Ovary (tissue), 9 donors: ENCODE measurements around the gene NME1. TPM values are rescaled to one million over a fixed set of nuclear protein-coding genes. Genes with fewer than 3 reads are reported as not detected.

Experiments used
- DNase-seq, 5 donors: peaks; one replicate each; pipeline ENCODE4 v3.0.0-alpha.2; 2019 to 2020
- H3K27ac ChIP-seq, 2 donors: fragments of 200-600 bp; one replicate each; pipeline versions ENCODE4 v1.5.1 to v1.8.0; 2019 to 2022
- H3K27me3 ChIP-seq: fragments of 200-600 bp; one replicate; pipeline ENCODE4 v1.8.0; 2022
- H3K36me3 ChIP-seq: fragments of 200-600 bp; sonication (generic); one replicate; pipeline ENCODE4 v1.5.1; 2019
- H3K4me1 ChIP-seq: one replicate; pipeline ENCODE4 v1.8.1; 2013; ENCODE audit warnings: mild to moderate bottlenecking, moderate library complexity; ENCODE audit not compliant: insufficient read depth
- H3K4me3 ChIP-seq: fragments of 200-600 bp; sonication (generic); one replicate; pipeline ENCODE4 v1.5.1; 2017
- H3K9me3 ChIP-seq, 2 donors: fragments of 200-600 bp in 1 of 2; sonication (generic) in 1 of 2; one replicate each; pipeline versions ENCODE4 v1.5.1 to v1.8.1; 2013 to 2019; ENCODE audit warnings: mild to moderate bottlenecking in 1 of 2, moderate library complexity in 1 of 2
- CTCF ChIP-seq, 3 donors: fragments of 450-650 bp in 2 of 3; fragments of 200-600 bp in 1 of 3; IDR thresholded peaks; one replicate each; pipeline versions ENCODE4 v1.5.1 to v1.8.0; 2016 to 2022; ENCODE audit warnings: antibody characterized with exemption in 3 of 3, mild to moderate bottlenecking in 1 of 3
- EP300 ChIP-seq: sonication (generic); formaldehyde crosslinking; IDR thresholded peaks from one replicate; pipeline ENCODE4 v1.6.1; 2017; ENCODE audit warnings: antibody characterized with exemption
- POLR2A ChIP-seq: fragments of 450-650 bp; IDR thresholded peaks from one replicate; pipeline ENCODE4 v1.6.1; 2017; ENCODE audit warnings: antibody characterized with exemption, mild to moderate bottlenecking, moderate library complexity
- WGBS, 3 donors: extraction: QIAGEN DNeasy Blood & Tissue Kit in 1 of 3; methylation state at CpG; one replicate each; pipeline versions ENCODE4 v1.1.5 to v1.1.7; 2013 to 2017; 5-methylcytosine and 5-hydroxymethylcytosine counted together
- intact Hi-C, 4 donors: fragments of 100-400 bp; cut with DNase I; formaldehyde crosslinking; loops; one replicate each; pipeline versions ENCODE4 v1.11.0 to v1.15.1; 2022 to 2023
- polyA plus RNA-seq, 2 donors: library from polyadenylated mRNA; stranded (reverse); fragments of 200-250 nt in 1 of 2; fragments of 350-450 nt in 1 of 2; fragmentation: Illumina TruSeq in 1 of 2; extraction: RNeasy Lipid Tissue Mini Kit (QIAGEN cat#74804) in 1 of 2; gene quantifications; one replicate each; pipeline ENCODE4 v1.2.3, GENCODE V29; 2013 to 2014
- total RNA-seq, 7 donors: library from RNA; depleted of rRNA in 2 of 7; stranded (reverse); fragments of >200 nt in 2 of 7; fragmentation: NEBNext Ultra II Directional in 3 of 7; extraction: Animal tissue kit (Norgen Biotek cat#: 25700) in 3 of 7; gene quantifications; one replicate each; pipeline versions ENCODE4 v1.1.0 to v1.2.4, GENCODE V29; 2016 to 2023
- donor health status: DM: no; HTN: no; CAD: no; lungs with moderate emphysema.
- donor health status: DM: no; HTN: no; CAD: no.
- donor health status: Bipolar disorder and iron deficiency.
- donor health status: DM: yes; HTN: yes; CAD: no.
- donor health status: DM: no; HTN: no; CAD: no.
- donor health status: DM: yes; HTN: yes; CAD: no.

The NME1 gene
- total and polyA plus RNA-seq, 9 donors, result 17.0 to 83.8 (median 50.5) TPM

- Histone ChIP-seq H3K4me3 (no peak overlapping the region), H3K4me1 (no peaks in the 10 kb centered on the region), H3K36me3 (no peaks in the 10 kb centered on the region), H3K27ac (no peak overlapping the region), H3K27me3 (no peaks in the 10 kb centered on the region), H3K9me3 (no peaks in the 10 kb centered on the region)
- TF ChIP-seq CTCF (IDR thresholded peaks at IDR 0.05) (no peak), EP300 (no peak), POLR2A (no peak)
- no peak for DNase-seq
- intact Hi-C loops, result no loop called here
- 39 to 66% (median 40%) methylated on average over 2 of the region's 2 CpGs for WGBS, 3 donors
Measured at GRCh38 chr17:51200846-51201245, 47.5 kb downstream of the NME1 start.

- Histone ChIP-seq H3K9me3 (no peaks in the 10 kb centered on the region), H3K36me3 (no peaks in the 10 kb centered on the region), H3K27me3 (no peaks in the 10 kb centered on the region), H3K27ac (no peak overlapping the region), H3K4me3 (no peak overlapping the region), H3K4me1 (no peaks in the 10 kb centered on the region)
- no peak for TF ChIP-seq CTCF (IDR thresholded peaks at IDR 0.05)
- TF ChIP-seq EP300, result no peak
- TF ChIP-seq POLR2A, result no peak
- intact Hi-C loops, result no loop called here
- DNase-seq, result no peak
Measured at GRCh38 chr17:51203838-51204237, 50.5 kb downstream of the NME1 start.

Other genes with a start within 250 kb of the NME1 start
- 100 to 1,000 TPM in 2 of 7 donors, 10 to 100 TPM in 5; 63.4 to 103 (median 89.5) TPM for gene SPAG9, start 32.7 kb upstream of the NME1 start, total RNA-seq
- gene SPAG9, start 32.7 kb upstream of the NME1 start, polyA plus RNA-seq, result 10 to 100 TPM; 28.8 to 69.6 TPM
- 100 to 1,000 TPM; 376 to 565 (median 502) TPM for gene NME2, start 12.9 kb downstream of the NME1 start, total RNA-seq
- 100 to 1,000 TPM; 433 to 717 TPM for gene NME2, start 12.9 kb downstream of the NME1 start, polyA plus RNA-seq
- 10 to 100 TPM; 13.7 to 28.4 (median 17.0) TPM for gene MBTD1, start 106.5 kb downstream of the NME1 start, total RNA-seq
- gene MBTD1, start 106.5 kb downstream of the NME1 start, polyA plus RNA-seq, result 10 to 100 TPM; 10.4 to 11.8 TPM
- 10 to 100 TPM; 25.6 to 41.6 (median 34.7) TPM for gene UTP18, start 107.0 kb downstream of the NME1 start, total RNA-seq
- 10 to 100 TPM; 27.8 to 28.4 TPM for gene UTP18, start 107.0 kb downstream of the NME1 start, polyA plus RNA-seq